HepG2 (cell line): Measurements from ENCODE around the gene ZBTB7B. TPM values are rescaled to one million over a fixed set of nuclear protein-coding genes. Genes with fewer than 3 reads are reported as not detected.

Experiments
- DRAP1 ChIP-seq: IDR thresholded peaks from 2 replicates; pipeline ENCODE4 v1.6.1; 2016; ENCODE audit warnings: missing genetic modification reagents, missing compliant biosample characterization
- ERF ChIP-seq: IDR thresholded peaks from 2 replicates; pipeline ENCODE4 v1.6.1; 2018; ENCODE audit warnings: missing biosample characterization, missing genetic modification reagents
- HHEX ChIP-seq: IDR thresholded peaks from 2 replicates; pipeline ENCODE4 v1.6.1; 2016; ENCODE audit warnings: control low read depth
- KAT2B ChIP-seq: fragments of 150-350 bp; IDR thresholded peaks from 2 replicates; pipeline ENCODE4 v1.6.1; 2014; ENCODE audit warnings: low read depth, low read length, borderline replicate concordance
- KAT7 ChIP-seq: IDR thresholded peaks from 2 replicates; pipeline ENCODE4 v1.6.1; 2018; ENCODE audit warnings: borderline replicate concordance, missing compliant biosample characterization
- MEIS1 ChIP-seq: sonication (generic); formaldehyde crosslinking; IDR thresholded peaks from 2 replicates; pipeline ENCODE4 v1.9.0; 2021; ENCODE audit warnings: mild to moderate bottlenecking, missing genetic modification reagents, moderate library complexity, borderline replicate concordance
- MTERF4 ChIP-seq: sonication (generic); formaldehyde crosslinking; IDR thresholded peaks from 2 replicates; pipeline ENCODE4 v1.8.0; 2023; ENCODE audit warnings: mild to moderate bottlenecking, missing genetic modification reagents
- NFE2 ChIP-seq: sonication (generic); formaldehyde crosslinking; IDR thresholded peaks from 2 replicates; pipeline ENCODE4 v1.4.0; 2020; ENCODE audit warnings: missing genetic modification reagents
- ONECUT2 ChIP-seq: sonication (generic); formaldehyde crosslinking; IDR thresholded peaks from 2 replicates; pipeline ENCODE4 v1.4.0; 2020; ENCODE audit warnings: missing genetic modification reagents
- PCBP1 ChIP-seq: fragments of 200-400 bp; formaldehyde crosslinking; IDR thresholded peaks from 2 replicates; pipeline ENCODE4 v1.6.1; 2017; ENCODE audit warnings: mild to moderate bottlenecking, low read depth, low read length, borderline replicate concordance
- PHF21A ChIP-seq: sonication (generic); formaldehyde crosslinking; IDR thresholded peaks from 2 replicates; pipeline ENCODE4 v1.5.0; 2020; ENCODE audit warnings: mild to moderate bottlenecking, missing genetic modification reagents
- PHF5A ChIP-seq: IDR thresholded peaks from one replicate; pipeline ENCODE4 v1.6.1; 2018; ENCODE audit warnings: low read depth, missing genetic modification reagents; ENCODE audit not compliant: unreplicated experiment
- POGZ ChIP-seq: sonication (generic); formaldehyde crosslinking; IDR thresholded peaks from 2 replicates; pipeline ENCODE4 v1.4.0; 2020; ENCODE audit warnings: mild to moderate bottlenecking, missing genetic modification reagents
- TERF1 ChIP-seq: sonication (generic); formaldehyde crosslinking; IDR thresholded peaks from 2 replicates; pipeline ENCODE4 v1.8.0; 2022; ENCODE audit warnings: mild to moderate bottlenecking, missing genetic modification reagents, moderate library complexity
- THAP7 ChIP-seq: sonication (generic); formaldehyde crosslinking; IDR thresholded peaks from 2 replicates; pipeline ENCODE4 v1.8.1; 2023; ENCODE audit warnings: mild to moderate bottlenecking, missing genetic modification reagents
- ZIK1 ChIP-seq: sonication (generic); formaldehyde crosslinking; IDR thresholded peaks from 2 replicates; pipeline ENCODE4 v1.5.0; 2020; ENCODE audit warnings: mild to moderate bottlenecking, low read depth, missing genetic modification reagents, borderline replicate concordance
- ZNF136 ChIP-seq: sonication (generic); formaldehyde crosslinking; IDR thresholded peaks from 2 replicates; pipeline ENCODE4 v1.8.1; 2022; ENCODE audit warnings: low read depth, mild to moderate bottlenecking, moderate library complexity, missing genetic modification reagents
- ZNF18 ChIP-seq: sonication (generic); formaldehyde crosslinking; IDR thresholded peaks from 2 replicates; pipeline ENCODE4 v1.8.0; 2022; ENCODE audit warnings: mild to moderate bottlenecking, missing genetic modification reagents; ENCODE audit not compliant: insufficient replicate concordance
- ZNF225 ChIP-seq: sonication (generic); formaldehyde crosslinking; IDR thresholded peaks from 2 replicates; pipeline ENCODE4 v1.4.0; 2020; ENCODE audit warnings: mild to moderate bottlenecking, missing genetic modification reagents
- ZNF580 ChIP-seq: IDR thresholded peaks from 2 replicates; pipeline ENCODE4 v1.6.1; 2016; ENCODE audit warnings: low read depth, borderline replicate concordance
- ZSCAN22 ChIP-seq: sonication (generic); formaldehyde crosslinking; IDR thresholded peaks from 2 replicates; pipeline ENCODE4 v1.4.0; 2020; ENCODE audit warnings: mild to moderate bottlenecking, missing genetic modification reagents
- polyA plus RNA-seq, 8 experiments: library from polyadenylated mRNA; depleted of rRNA in 3 of 8; stranded (reverse) in 7 of 8; unstranded in 1 of 8; fragments of >200 nt; fragmentation: Illumina TruSeq in 4 of 8; extraction: Trizol in 4 of 8; gene quantifications; 2 replicates each; pipeline versions ENCODE4 v1.2.1 to v1.2.3, GENCODE V29; 2011 to 2016; ENCODE audit warnings: low read depth in 4 of 8, missing spikeins in 1 of 8, mixed read lengths in 1 of 8; ENCODE audit not compliant: insufficient read depth in 1 of 8
- total RNA-seq, 5 experiments: library from RNA; depleted of rRNA; stranded (reverse); fragments of >200 nt; fragmentation: Illumina TruSeq; extraction: Trizol; gene quantifications; 2 replicates each; pipeline ENCODE4 v1.2.3, GENCODE V29; 2016; ENCODE audit warnings: low read depth in 1 of 5

ZBTB7B gene
- total and polyA plus RNA-seq, 2 of the 13 experiments (the other 11 are each of a cell fraction or from before 2014, with no cell fraction given): 15.5 to 17.5 TPM

- TF ChIP-seq MEIS1 (CRISPR knock-in tag) (no peak), TERF1 (no peak), DRAP1 (CRISPR knock-in tag) (peak; percentile 76), ZSCAN22 (CRISPR knock-in tag) (no peak), ONECUT2 (CRISPR knock-in tag) (no peak), KAT2B (no peak), ZIK1 (no peak), MTERF4 (CRISPR knock-in tag) (no peak; the same call in 1 of the 2 replicates), KAT7 (CRISPR knock-in tag) (no peak), HHEX (no peak), NFE2 (CRISPR knock-in tag) (no peak), POGZ (CRISPR knock-in tag) (no peak), ZNF580 (CRISPR knock-in tag) (peak; percentile 45; the same call in 1 of the 2 replicates), THAP7 (no peak), ZNF18 (CRISPR knock-in tag) (no peak), ERF (peak; percentile 55; the same call in 1 of the 2 replicates), PHF21A (CRISPR knock-in tag) (0 out of 2 replicates have a peak, but pooled peaks have one; percentile 68), PHF5A (peak; percentile 28), ZNF225 (CRISPR knock-in tag) (no peak; the same call in 1 of the 2 replicates), ZNF136 (CRISPR knock-in tag) (0 out of 2 replicates have a peak, but pooled peaks have one; percentile 28), PCBP1 (no peak)
Observed at GRCh38 chr1:154972517-154973343, 29.9 kb upstream of the ZBTB7B start (continued).
